Subcutaneous abdominal adipose tissue (tissue), 5 donors: ENCODE results near the gene TMEM229A.
"Not testable (repeated sequence)": the region's sequence is repeated elsewhere in the genome, so short reads cannot be mapped to it uniquely, and the experiment has no call there.

Experiments
- H3K27ac ChIP-seq: one replicate; pipeline ENCODE4 v1.7.0; 2013; ENCODE audit warnings: low read depth, mild to moderate bottlenecking, inconsistent platforms, low read length, moderate library complexity
- H3K27me3 ChIP-seq, 5 donors: one replicate each; pipeline ENCODE4 v1.7.0; 2013; ENCODE audit warnings: low read length in 5 of 5, inconsistent platforms in 1 of 5; ENCODE audit not compliant: control insufficient read depth in 5 of 5, insufficient read depth in 4 of 5
- H3K36me3 ChIP-seq, 5 donors: one replicate each; pipeline ENCODE4 v1.7.0; 2013; ENCODE audit warnings: low read length in 5 of 5; ENCODE audit not compliant: control insufficient read depth in 5 of 5, insufficient read depth in 5 of 5
- H3K4me1 ChIP-seq, 5 donors: one replicate each; pipeline ENCODE4 v1.7.0; 2013; ENCODE audit warnings: low read length in 5 of 5, mild to moderate bottlenecking in 3 of 5, moderate library complexity in 1 of 5; ENCODE audit not compliant: control insufficient read depth in 5 of 5, insufficient read depth in 5 of 5
- H3K4me3 ChIP-seq, 5 donors: one replicate each; pipeline ENCODE4 v1.7.0; 2013; ENCODE audit warnings: low read length in 5 of 5, low read depth in 1 of 5
- H3K9ac ChIP-seq, 5 donors: one replicate each; pipeline ENCODE4 v1.7.0; 2013; ENCODE audit warnings: low read length in 5 of 5, mild to moderate bottlenecking in 4 of 5, moderate library complexity in 3 of 5
- H3K9me3 ChIP-seq, 5 donors: one replicate each; pipeline ENCODE4 v1.7.0; 2013; ENCODE audit warnings: low read length in 5 of 5; ENCODE audit not compliant: control insufficient read depth in 5 of 5
- donor health status: healthy.
- donor health status: healthy.
- donor health status: healthy.
- donor health status: healthy.
- donor health status: healthy.

The TMEM229A gene

DNA sequence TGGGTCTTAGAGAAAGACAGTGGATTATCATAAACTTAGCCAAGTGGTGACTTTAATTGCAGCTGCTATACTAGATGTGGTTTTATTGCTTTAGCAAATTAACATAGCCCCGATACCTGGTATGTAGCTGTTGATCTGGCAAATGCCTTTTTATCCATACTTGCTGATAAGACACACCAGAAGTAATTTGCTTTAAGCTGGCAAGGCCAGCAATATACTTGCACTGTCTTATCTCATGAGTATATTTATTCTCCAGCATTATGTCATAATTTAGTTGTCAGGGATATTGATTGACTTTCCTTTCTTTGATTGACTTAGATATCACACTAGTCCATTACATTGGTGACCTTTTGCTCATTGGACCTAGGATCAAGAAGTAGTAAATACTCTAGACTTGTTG lies 12.8 kb downstream of the TMEM229A start:
- no peak overlapping the region for H3K27ac ChIP-seq
- no peak overlapping the region for H3K4me3 ChIP-seq
- no peaks in the 10 kb centered on the region for H3K9me3 ChIP-seq
- peaks cover 0 to 2% (median 0%) of the 10 kb centered on the region in 5 donors for H3K27me3 ChIP-seq
- H3K36me3 ChIP-seq, result no peaks in the 10 kb centered on the region
- H3K9ac ChIP-seq, result no peak overlapping the region
- no peaks in the 10 kb centered on the region for H3K4me1 ChIP-seq

DNA sequence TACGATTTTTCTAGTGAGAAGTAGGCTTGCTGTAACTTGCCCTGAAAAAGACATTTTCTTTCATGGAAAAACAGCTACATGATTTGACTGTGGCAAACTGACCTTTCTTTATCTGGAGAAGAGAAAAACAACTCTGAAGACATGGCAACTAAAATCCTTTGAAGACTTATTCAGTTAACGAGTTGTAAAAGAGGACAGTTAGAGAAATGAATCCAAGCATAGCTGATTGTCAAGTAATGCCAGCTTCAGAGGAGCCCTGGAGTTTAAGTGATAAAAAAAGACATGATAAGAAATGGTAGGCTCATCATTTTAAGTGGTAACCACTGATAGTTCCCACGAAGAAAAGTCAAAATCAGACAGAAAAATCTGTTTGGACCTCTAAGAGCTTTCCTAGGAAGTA lies 19.6 kb downstream of the TMEM229A start:
- Histone ChIP-seq H3K27ac (no peak overlapping the region), H3K36me3 (no peaks in the 10 kb centered on the region), H3K4me3 (no peak overlapping the region), H3K4me1 (no peaks in the 10 kb centered on the region), H3K9ac (no peak overlapping the region), H3K9me3 (no peaks in the 10 kb centered on the region), H3K27me3 (no peaks in the 10 kb centered on the region)

GRCh38 chr7:124012864-124013263 lies 20.0 kb downstream of the TMEM229A start:
- no peak overlapping the region for H3K27ac ChIP-seq
- no peaks in the 10 kb centered on the region for H3K27me3 ChIP-seq
- H3K4me1 ChIP-seq, result no peaks in the 10 kb centered on the region
- H3K9ac ChIP-seq, result no peak overlapping the region
- H3K36me3 ChIP-seq, result no peaks in the 10 kb centered on the region
- H3K4me3 ChIP-seq, result no peak overlapping the region
- H3K9me3 ChIP-seq, result no peaks in the 10 kb centered on the region

GRCh38 chr7:124009321-124009720 lies 23.5 kb downstream of the TMEM229A start:
- no peaks in the 10 kb centered on the region for H3K27me3 ChIP-seq
- peaks cover 0 to 3% (median 0%) of the 10 kb centered on the region in 5 donors for H3K9me3 ChIP-seq
- no peak overlapping the region for H3K9ac ChIP-seq
- H3K4me1 ChIP-seq, result no peaks in the 10 kb centered on the region
- no peaks in the 10 kb centered on the region for H3K36me3 ChIP-seq
- no peak overlapping the region for H3K27ac ChIP-seq
- no peak overlapping the region for H3K4me3 ChIP-seq

GRCh38 chr7:124008296-124008695 lies 24.6 kb downstream of the TMEM229A start:
- not testable (repeated sequence) for H3K4me1 ChIP-seq, H3K4me3 ChIP-seq, H3K36me3 ChIP-seq, H3K9ac ChIP-seq, H3K27ac ChIP-seq, H3K27me3 ChIP-seq, H3K9me3 ChIP-seq

GRCh38 chr7:123999703-124000102 lies 33.2 kb downstream of the TMEM229A start:
- no peaks in the 10 kb centered on the region for H3K4me1 ChIP-seq
- H3K36me3 ChIP-seq, result no peaks in the 10 kb centered on the region
- no peak overlapping the region for H3K27ac ChIP-seq
- peaks cover 0 to 6% (median 5%) of the 10 kb centered on the region in 5 donors for H3K9me3 ChIP-seq
- H3K9ac ChIP-seq, result no peak overlapping the region
- no peaks in the 10 kb centered on the region for H3K27me3 ChIP-seq
- H3K4me3 ChIP-seq, result no peak overlapping the region

DNA sequence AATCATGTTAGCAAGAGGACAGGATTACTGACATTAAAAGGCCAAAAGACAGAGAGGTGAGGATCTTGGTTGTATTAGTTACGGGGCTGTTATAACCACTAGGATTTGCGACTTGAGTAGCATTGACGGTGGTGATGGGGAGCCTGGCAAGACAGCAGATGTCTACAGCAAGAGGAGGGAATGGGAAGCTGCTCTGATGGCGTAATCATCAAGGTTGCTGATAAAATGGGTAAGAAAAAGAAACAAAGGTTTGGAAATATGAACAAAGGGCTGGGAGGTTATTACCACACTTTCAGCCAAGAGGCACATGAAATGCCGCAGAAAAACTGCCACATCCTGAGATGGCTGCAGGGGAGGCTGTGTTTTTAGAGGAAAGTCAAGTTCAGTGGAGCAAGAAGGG lies 33.9 kb downstream of the TMEM229A start:
- Histone ChIP-seq H3K4me3 (no peak overlapping the region), H3K27me3 (no peaks in the 10 kb centered on the region), H3K9me3 (peaks cover 0 to 6% (median 5%) of the 10 kb centered on the region in 5 donors), H3K4me1 (no peaks in the 10 kb centered on the region), H3K27ac (no peak overlapping the region), H3K9ac (no peak overlapping the region), H3K36me3 (no peaks in the 10 kb centered on the region)

DNA sequence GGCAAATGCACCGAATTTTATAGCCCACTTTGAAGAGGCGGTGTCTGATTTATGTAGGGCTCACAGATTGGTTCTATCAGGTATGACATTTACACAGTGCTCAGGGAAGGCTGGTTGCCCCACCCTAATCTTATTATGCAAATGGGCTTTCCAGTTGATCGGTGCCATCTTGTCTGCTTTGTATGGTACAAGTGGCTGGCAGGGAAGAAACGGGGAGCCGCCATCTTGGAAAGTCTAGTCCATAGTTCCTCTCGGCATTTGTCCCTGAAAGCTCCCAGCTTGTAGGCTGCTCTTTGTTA lies 36.6 kb downstream of the TMEM229A start:
- no peaks in the 10 kb centered on the region for H3K4me1 ChIP-seq

GRCh38 chr7:123995617-123996326 lies 37.1 kb downstream of the TMEM229A start:
- H3K4me3 ChIP-seq, result no peak overlapping the region
- no peak overlapping the region for H3K27ac ChIP-seq
- no peak overlapping the region for H3K9ac ChIP-seq
- H3K36me3 ChIP-seq, result no peaks in the 10 kb centered on the region
- no peaks in the 10 kb centered on the region for H3K9me3 ChIP-seq
- no peaks in the 10 kb centered on the region for H3K27me3 ChIP-seq
- no peaks in the 10 kb centered on the region for H3K4me1 ChIP-seq

More for the DNA sequence above, 36.6 kb downstream of the TMEM229A start:
- Histone ChIP-seq H3K27me3 (no peaks in the 10 kb centered on the region), H3K36me3 (no peaks in the 10 kb centered on the region), H3K27ac (no peak overlapping the region), H3K4me3 (no peak overlapping the region), H3K9ac (no peak overlapping the region), H3K9me3 (peaks cover 0 to 2% (median 0%) of the 10 kb centered on the region in 5 donors)

DNA sequence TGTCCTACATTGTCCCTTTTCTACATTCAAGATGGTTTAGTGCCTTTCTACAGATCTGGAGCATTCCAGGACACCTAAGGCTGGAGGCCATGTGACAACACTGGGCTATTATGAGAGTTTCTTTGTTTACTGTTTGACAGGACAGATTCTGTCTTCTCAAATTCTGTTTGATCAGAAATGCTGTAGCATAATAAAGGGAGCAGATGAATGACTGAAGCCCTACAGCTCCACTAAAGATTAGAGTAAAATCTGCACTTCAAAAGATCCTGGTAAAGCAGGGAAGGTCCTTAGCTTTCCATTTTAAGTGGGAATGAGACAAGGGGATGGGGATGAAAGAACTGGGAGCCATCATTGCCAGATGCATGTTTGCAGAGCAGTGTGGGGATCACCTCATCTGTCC lies 38.4 kb downstream of the TMEM229A start:
- H3K4me1 ChIP-seq, result no peaks in the 10 kb centered on the region
- no peaks in the 10 kb centered on the region for H3K27me3 ChIP-seq
- no peak overlapping the region for H3K27ac ChIP-seq
- no peaks in the 10 kb centered on the region for H3K36me3 ChIP-seq
- H3K9me3 ChIP-seq, result no peaks in the 10 kb centered on the region
- H3K4me3 ChIP-seq, result no peak overlapping the region
- no peak overlapping the region for H3K9ac ChIP-seq

GRCh38 chr7:123993996-123994395 lies 38.9 kb downstream of the TMEM229A start:
- H3K36me3 ChIP-seq, result no peaks in the 10 kb centered on the region
- no peaks in the 10 kb centered on the region for H3K27me3 ChIP-seq
- H3K27ac ChIP-seq, result no peak overlapping the region
- no peak overlapping the region for H3K4me3 ChIP-seq
- no peaks in the 10 kb centered on the region for H3K9me3 ChIP-seq
- H3K9ac ChIP-seq, result no peak overlapping the region
- no peaks in the 10 kb centered on the region for H3K4me1 ChIP-seq
